Transverse colon (tissue), 3 donors: ENCODE data around the gene MYD88.

Experiments
- CTCF ChIP-seq, 5 experiments: fragments of 200-600 bp in 3 of 5; fragments of 450-650 bp in 2 of 5; sonication (generic) in 3 of 5; IDR thresholded peaks; 1 replicate in 2 of 5; 2 replicates in 3 of 5; pipeline ENCODE4 v1.5.1; 2016 to 2017; ENCODE audit warnings: antibody characterized with exemption in 5 of 5, inconsistent platforms in 3 of 5, mild to moderate bottlenecking in 2 of 5, moderate library complexity in 1 of 5
- POLR2A ChIP-seq: fragments of 450-650 bp; IDR thresholded peaks from one replicate; pipeline ENCODE4 v1.6.1; 2016; ENCODE audit warnings: antibody characterized with exemption, mild to moderate bottlenecking, moderate library complexity

GRCh38 chr3:38163841-38164642 is 25.6 kb downstream of the MYD88 start:
- TF ChIP-seq CTCF (IDR thresholded peaks at IDR 0.05): no peak
- no peak for TF ChIP-seq POLR2A
